Measurements from ENCODE around the gene FAM83C.

- TF ChIP-seq POLR2A (IDR thresholded peaks at IDR 0.05; ENCODE audit: low read depth, low read length) (no peak), TAF1 (IDR thresholded peaks at IDR 0.05; ENCODE audit: borderline replicate concordance, low read depth, low read length) (no peak)
These were observed 10.5 kb upstream of the FAM83C start for GRCh38 chr20:35302421-35303335.

Measured in GM12892 (cell line).